ENCODE measurements around the gene TBC1D5. TPM values are rescaled to one million over a fixed set of nuclear protein-coding genes. Genes with fewer than 3 reads are reported as not detected.

Gene TBC1D5
- total and polyA plus RNA-seq, 2 of the 8 experiments (the other 6 are each of a cell fraction or from before 2014, with no cell fraction given): 11.0 to 22.9 TPM

DNA sequence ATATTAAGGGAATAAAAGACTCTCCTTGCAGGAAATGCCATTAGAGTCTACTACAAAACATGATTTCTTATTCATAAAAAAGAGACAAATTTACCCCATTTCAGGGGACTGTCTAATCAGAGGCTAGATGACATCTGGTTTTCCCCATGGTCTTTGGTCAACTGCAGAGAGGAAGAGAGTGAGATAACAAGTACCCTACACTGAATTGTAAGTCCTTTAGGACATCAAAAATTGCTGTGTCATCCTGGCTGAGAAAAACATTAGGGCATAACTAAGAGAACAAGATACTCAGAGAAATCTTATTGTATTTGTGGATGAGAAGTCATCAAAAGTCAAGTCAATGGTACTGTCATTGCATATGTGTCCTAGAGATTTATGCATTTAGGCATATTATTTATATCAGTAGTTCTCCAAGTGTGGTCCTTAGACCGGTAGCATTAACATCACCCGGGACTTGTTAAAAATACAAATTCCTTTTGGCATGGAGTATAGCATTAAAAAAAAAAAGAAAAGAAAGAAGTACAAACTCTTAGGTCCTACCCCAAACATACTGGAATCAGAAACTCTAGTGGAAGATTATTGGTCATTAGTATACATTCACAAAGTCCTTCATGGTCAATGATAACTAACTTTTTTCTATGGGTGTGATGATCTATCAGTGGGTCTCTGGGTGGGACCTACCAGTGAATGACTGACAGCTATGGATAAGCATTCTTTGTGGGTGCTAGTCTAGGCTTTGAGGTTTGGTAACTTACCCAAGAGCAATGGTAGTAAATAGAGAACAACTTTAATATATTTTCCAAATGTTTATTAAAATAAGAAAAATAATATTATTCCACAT is 29.0 kb upstream of the TBC1D5 start:
- Histone ChIP-seq H3K9me3 (ENCODE audit: insufficient read depth in 2 of 2, low read depth in 1 of 2, low read length in 1 of 2) (no peaks in the 10 kb centered on the region), H3K14ac (ENCODE audit: insufficient read length) (no peak overlapping the region), H4K5ac (ENCODE audit: insufficient read length, low read depth, low read length) (no peak overlapping the region), H3K79me1 (ENCODE audit: low read depth, low read length) (no peaks in the 10 kb centered on the region), H3K36me3 (ENCODE audit: control insufficient read depth in 2 of 4, insufficient read depth in 4 of 4, low read length in 3 of 4) (no peaks in the 10 kb centered on the region), H3K23me2 (ENCODE audit: low read depth, low read length) (no peaks in the 10 kb centered on the region; the same call in 1 of the 2 replicates), H4K91ac (replicated peaks; ENCODE audit: insufficient read length, low read length) (no peak overlapping the region), H2AK5ac (ENCODE audit: low read depth, low read length) (no peak overlapping the region), H2BK20ac (ENCODE audit: low read length) (no peak overlapping the region), H3K4me1 (replicated peaks in 1 of 4; ENCODE audit: control insufficient read depth in 3 of 4, insufficient read depth in 4 of 4, low read length in 3 of 4) (no peaks in the 10 kb centered on the region; a peak in 1 of 7 replicates), H2BK5ac (ENCODE audit: low read depth, low read length) (no peak overlapping the region), H4K8ac (ENCODE audit: extremely low read depth, insufficient read depth, low read length) (no peak overlapping the region), H2BK120ac (replicated peaks; ENCODE audit: low read depth, low read length) (no peak overlapping the region), H3K23ac (ENCODE audit: insufficient read length) (no peak overlapping the region), H4K20me1 (replicated peaks in 1 of 2; ENCODE audit: control insufficient read depth in 1 of 2, insufficient read depth in 2 of 2, low read length in 2 of 2) (no peaks in the 10 kb centered on the region), H3K4me3 (ENCODE audit: extremely low read depth in 1 of 4, insufficient read depth in 2 of 4, low read depth in 3 of 4, low read length in 4 of 4) (no peak overlapping the region), H3K9ac (replicated peaks in 1 of 4; ENCODE audit: extremely low read depth in 1 of 4, low read depth in 3 of 4, low read length in 3 of 4) (no peak overlapping the region), H3K27ac (ENCODE audit: low read depth, low read length) (no peak overlapping the region), H3K79me2 (ENCODE audit: control insufficient read depth in 1 of 2, insufficient read depth in 2 of 2, low read length in 2 of 2) (no peaks in the 10 kb centered on the region), H3K18ac (ENCODE audit: extremely low read depth, low read length) (no peak overlapping the region), H3K27me3 (replicated peaks in 1 of 4; ENCODE audit: control insufficient read depth in 3 of 4, extremely low read depth in 1 of 4, insufficient read depth in 3 of 4, low read length in 3 of 4) (no peaks in the 10 kb centered on the region), H3K56ac (replicated peaks; ENCODE audit: insufficient read length, low read depth, low read length) (no peak overlapping the region), H3K4ac (replicated peaks; ENCODE audit: insufficient read length, low read depth, low read length) (no peak overlapping the region), H3K4me2 (ENCODE audit: insufficient read depth in 1 of 2, low read depth in 2 of 2, low read length in 2 of 2) (no peak overlapping the region), H2AFZ (ENCODE audit: low read length) (no peak overlapping the region), H2BK15ac (ENCODE audit: low read length) (no peak overlapping the region), H2BK12ac (ENCODE audit: low read depth, low read length) (no peak overlapping the region)
- 88% methylated on average over 2 of the region's 2 CpGs; no CpG with 5 or more reads in 1 of the 2 experiments for WGBS, 2 experiments (ENCODE audit: extremely low coverage in 1 of 2, insufficient coverage in 1 of 2, insufficient read length in 1 of 2, insufficient replicate concordance in 2 of 2, low coverage in 1 of 2, low lambda C conversion rate in 2 of 2, missing lambda C conversion rate in 1 of 2)
- ChIA-PET CTCF (ENCODE audit: partially characterized antibody) (no interaction called here), POLR2A (ENCODE audit: partially characterized antibody) (no interaction called here)
- DNase-seq (ENCODE audit: low read depth in 1 of 2, low spot score in 2 of 2) (no peak), FAIRE-seq (no peak)
- TF ChIP-seq KDM5A (IDR thresholded peaks at IDR 0.05; ENCODE audit: low read length) (no peak), MAFK (IDR thresholded peaks at IDR 0.05; ENCODE audit: low read depth, low read length) (peak; percentile 29; the same call in 1 of the 2 replicates)
